Retina (tissue), 1 donor: ENCODE results near the gene ELOVL5.

ENCODE experiments used
- DNase-seq: peaks from one replicate; pipeline ENCODE4 v3.0.0-alpha.2; 2016

ELOVL5 gene

DNA sequence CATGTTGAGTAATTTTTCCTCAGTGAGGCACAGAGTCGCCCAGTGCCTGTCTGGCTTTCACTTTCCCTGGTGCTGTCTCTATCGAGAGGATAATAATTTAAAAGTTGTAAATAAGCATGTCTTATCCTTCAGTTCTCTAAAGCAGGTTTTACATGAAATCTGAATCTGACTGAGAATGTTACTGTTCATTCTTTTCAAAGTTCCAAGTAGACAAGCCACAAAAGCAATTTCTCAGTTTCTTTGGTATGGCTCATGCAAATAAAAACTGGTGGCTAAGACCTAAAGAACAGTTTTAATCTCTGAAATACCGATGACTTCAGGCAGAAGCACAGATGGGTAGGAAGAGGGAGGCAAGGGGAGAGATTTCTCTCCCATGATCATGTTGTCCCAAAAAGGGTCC is 112.5 kb downstream of the ELOVL5 start:
- DNase-seq, result no peak

DNA sequence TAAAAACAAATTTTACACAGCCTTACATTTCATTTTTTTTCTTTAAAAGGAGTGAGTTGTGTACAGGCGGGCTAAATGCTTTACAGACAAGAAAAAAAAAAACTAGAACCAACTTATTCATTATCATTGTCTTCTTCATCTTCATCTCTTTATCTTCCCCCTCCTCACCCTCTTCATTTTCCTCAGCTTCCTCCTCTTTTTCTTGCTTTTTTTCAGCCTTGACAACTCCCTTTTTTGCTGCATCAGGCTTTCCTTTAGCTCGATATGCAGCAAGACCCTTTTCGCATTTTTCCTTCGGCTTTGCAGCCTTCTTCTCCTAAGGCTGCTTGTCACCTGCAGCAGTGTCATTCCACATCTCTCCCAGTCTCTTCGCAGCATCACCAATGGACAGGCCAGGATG is 113.2 kb downstream of the ELOVL5 start:
- DNase-seq, result no peak

DNA sequence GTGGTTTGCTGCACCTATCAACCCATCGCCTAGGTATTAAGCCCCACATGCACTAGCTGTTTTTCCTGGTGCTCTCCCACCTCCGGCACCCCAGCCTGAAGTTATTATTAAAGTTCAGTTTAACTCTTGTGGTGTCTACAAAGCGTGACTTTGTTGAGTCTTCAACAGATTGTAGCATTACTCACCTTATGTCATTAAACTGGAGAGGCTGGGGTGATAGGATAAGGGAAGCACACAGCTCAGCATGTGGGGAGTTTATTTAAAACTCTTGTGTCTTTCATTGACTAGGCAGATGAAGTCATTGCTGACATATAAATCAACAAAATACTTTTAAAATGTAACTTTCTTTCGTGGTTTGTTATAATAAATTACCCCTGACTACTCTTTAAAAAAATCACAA is 115.4 kb downstream of the ELOVL5 start:
- no peak for DNase-seq

DNA sequence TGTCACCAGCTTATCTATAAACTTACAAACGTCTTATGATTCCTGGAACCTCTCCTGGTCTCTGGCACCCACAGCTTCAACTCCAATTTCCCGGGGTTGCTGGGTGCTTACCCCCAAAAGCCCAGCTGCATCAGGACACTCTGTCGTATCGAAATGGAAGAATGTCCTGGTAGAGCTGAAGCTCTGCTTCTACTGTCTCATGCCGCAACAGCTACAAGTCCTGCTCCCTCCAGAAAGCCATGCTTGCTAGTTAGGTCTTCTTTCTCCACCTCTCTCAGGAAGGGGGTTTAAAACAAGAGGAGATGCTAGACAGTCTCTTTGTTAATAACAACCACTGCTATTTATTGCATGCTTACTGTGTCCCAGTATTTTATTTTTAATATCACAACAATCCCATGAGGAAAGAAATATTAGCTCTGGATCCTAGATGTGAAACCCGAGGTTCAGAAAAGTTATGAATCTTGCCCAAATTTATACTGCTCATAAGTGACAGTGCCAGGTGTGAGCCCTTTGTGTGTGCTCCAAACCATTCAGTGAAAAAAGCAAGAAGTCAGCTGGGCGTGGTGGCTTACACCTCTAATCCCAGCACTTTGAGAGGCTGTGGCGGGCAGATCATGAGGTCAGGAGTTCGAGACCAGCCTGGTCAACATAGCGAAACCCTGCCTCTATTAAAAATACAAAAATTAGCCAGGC is 117.8 kb downstream of the ELOVL5 start:
- DNase-seq, result no peak

DNA sequence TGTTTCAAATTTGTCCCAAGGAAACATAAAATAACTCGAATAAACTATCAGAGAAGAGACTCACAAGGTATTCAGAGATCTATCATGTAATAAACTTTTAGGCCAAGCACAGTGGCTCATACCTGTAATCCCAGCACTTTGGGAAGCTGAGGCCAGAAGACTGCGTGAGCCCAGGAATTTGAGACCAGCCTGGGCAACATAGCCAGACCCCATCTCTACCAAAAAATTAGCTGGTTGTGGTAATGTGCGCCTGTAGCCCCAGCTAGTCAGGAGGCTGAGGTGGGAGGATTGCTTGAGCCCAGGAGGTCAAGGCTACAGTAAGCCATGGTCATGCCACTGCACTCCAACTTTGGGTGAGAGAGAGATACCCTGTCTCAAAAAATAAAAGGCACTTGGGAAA is 120.9 kb downstream of the ELOVL5 start:
- no peak for DNase-seq

DNA sequence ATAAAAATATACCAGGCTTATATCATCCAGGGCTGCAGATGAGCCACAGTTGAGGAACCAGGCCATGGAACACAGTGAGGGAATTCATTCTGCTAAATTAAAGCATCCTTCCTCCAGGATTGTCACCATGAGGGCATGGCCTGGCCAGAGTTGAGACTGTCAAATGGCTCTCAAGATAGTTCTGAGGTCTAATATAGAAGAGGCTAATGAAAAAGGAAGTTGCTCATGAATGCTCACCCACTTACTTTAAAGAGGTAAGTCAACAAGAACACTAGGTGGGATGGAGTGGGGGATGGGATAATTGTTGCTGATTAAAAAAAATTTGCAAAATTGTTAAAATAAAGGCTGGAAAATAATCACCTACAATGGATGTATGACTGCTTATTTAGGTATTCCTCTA is 128.1 kb downstream of the ELOVL5 start:
- DNase-seq, result no peak
